ENCODE data around the gene ZNF358.

ZNF358 gene

GRCh38 chr19:7562646-7563393 lies 46.9 kb downstream of the ZNF358 start:
- peak; percentile 20 for DNase-seq (ENCODE audit: low spot score)
- no peak for TF ChIP-seq CTCF (IDR thresholded peaks at IDR 0.05; ENCODE audit: extremely low read depth, insufficient read depth, missing control alignments)
- in situ Hi-C loops (cut with MboI; ENCODE audit: low pct_unique_long_range_greater_than_20kb, low sequenced_read_pairs, unreplicated experiment) = loop anchor here (25.0 kb wide), 1 partner anchor 249 kb away; no protein-coding TSS in a partner anchor

- in situ Hi-C loops (cut with MboI; ENCODE audit: low pct_unique_long_range_greater_than_20kb, low sequenced_read_pairs, unreplicated experiment) = loop anchor here (25.0 kb wide), 1 partner anchor 247 kb away; no protein-coding TSS in a partner anchor
- no peak for DNase-seq (ENCODE audit: low spot score)
- TF ChIP-seq CTCF (IDR thresholded peaks at IDR 0.05; ENCODE audit: extremely low read depth, insufficient read depth, missing control alignments) = no peak
These were observed 49.0 kb downstream of the ZNF358 start for GRCh38 chr19:7564866-7565265.

DNA sequence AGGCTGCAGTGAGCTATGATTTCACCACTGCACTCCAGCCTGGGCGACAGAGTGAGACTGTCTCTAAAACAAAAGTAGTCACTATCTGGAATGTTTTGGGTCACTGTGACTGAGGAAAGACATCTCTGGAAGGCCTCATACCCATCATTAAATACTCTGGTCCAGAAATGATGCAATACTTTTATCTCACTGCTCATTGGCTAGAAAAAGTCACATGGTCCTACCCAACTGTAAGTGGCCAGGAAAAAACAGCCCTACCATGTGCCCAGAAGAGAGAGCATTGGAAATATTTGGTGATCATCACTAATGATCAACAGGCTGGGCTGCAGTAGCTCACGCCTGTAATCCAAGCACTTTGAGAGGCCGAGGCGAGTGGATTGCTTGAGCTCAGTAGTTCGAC lies 49.4 kb downstream of the ZNF358 start:
- in situ Hi-C loops (cut with MboI; ENCODE audit: low pct_unique_long_range_greater_than_20kb, low sequenced_read_pairs, unreplicated experiment) = loop anchor here (25.0 kb wide), 1 partner anchor 247 kb away; no protein-coding TSS in a partner anchor
- peak; percentile 12 for DNase-seq (ENCODE audit: low spot score)
- no peak for TF ChIP-seq CTCF (IDR thresholded peaks at IDR 0.05; ENCODE audit: extremely low read depth, insufficient read depth, missing control alignments)

All from GM13977 (cell line).